ENCODE results near the gene XPO6.

Gene XPO6

GRCh38 chr16:28210264-28210663 lies 1.5 kb downstream of the XPO6 start:
- DNase-seq (ENCODE audit: low spot score), result no peak

GRCh38 chr16:28208824-28209223 lies 2.9 kb downstream of the XPO6 start:
- DNase-seq (ENCODE audit: low spot score), result no peak

- DNase-seq (ENCODE audit: low spot score), result no peak
Measured at GRCh38 chr16:28208131-28208530, 3.6 kb downstream of the XPO6 start.

- no peak for DNase-seq (ENCODE audit: low spot score)
Measured at GRCh38 chr16:28207399-28207798, 4.4 kb downstream of the XPO6 start.

GRCh38 chr16:28205974-28206373 lies 5.8 kb downstream of the XPO6 start:
- DNase-seq (ENCODE audit: low spot score), result no peak

GRCh38 chr16:28205117-28205899 lies 6.5 kb downstream of the XPO6 start:
- no peak for DNase-seq (ENCODE audit: low spot score)

GRCh38 chr16:28204622-28205021 lies 7.1 kb downstream of the XPO6 start:
- no peak for DNase-seq (ENCODE audit: low spot score)

GRCh38 chr16:28204204-28204603 lies 7.6 kb downstream of the XPO6 start:
- DNase-seq (ENCODE audit: low spot score), result no peak

GRCh38 chr16:28202147-28202746 lies 9.5 kb downstream of the XPO6 start:
- DNase-seq (ENCODE audit: low spot score), result no peak

- no peak for DNase-seq (ENCODE audit: low spot score)
Measured at GRCh38 chr16:28200661-28201060, 11.1 kb downstream of the XPO6 start.

- no peak for DNase-seq (ENCODE audit: low spot score)
Measured at GRCh38 chr16:28196387-28196987, 15.3 kb downstream of the XPO6 start.

GRCh38 chr16:28195859-28196258 lies 15.9 kb downstream of the XPO6 start:
- DNase-seq (ENCODE audit: low spot score), result no peak

GRCh38 chr16:28193530-28194423 lies 18.0 kb downstream of the XPO6 start:
- DNase-seq (ENCODE audit: low spot score), result no peak

GRCh38 chr16:28192806-28193529 lies 18.8 kb downstream of the XPO6 start:
- DNase-seq (ENCODE audit: low spot score), result peak; percentile 83

GRCh38 chr16:28191364-28191960 lies 20.3 kb downstream of the XPO6 start:
- no peak for DNase-seq (ENCODE audit: low spot score)

- no peak for DNase-seq (ENCODE audit: low spot score)
Measured at GRCh38 chr16:28189245-28189644, 22.5 kb downstream of the XPO6 start.

- DNase-seq (ENCODE audit: low spot score), result peak; percentile 51
Measured at GRCh38 chr16:28188085-28188916, 23.5 kb downstream of the XPO6 start.

GRCh38 chr16:28187595-28188004 lies 24.2 kb downstream of the XPO6 start:
- no peak for DNase-seq (ENCODE audit: low spot score)

- no peak for DNase-seq (ENCODE audit: low spot score)
Measured at GRCh38 chr16:28186752-28187151, 25.0 kb downstream of the XPO6 start.

GRCh38 chr16:28185696-28186095 lies 26.1 kb downstream of the XPO6 start:
- DNase-seq (ENCODE audit: low spot score), result no peak
